Mesothelial cell of epicardium (in vitro differentiated cells): ENCODE data around the gene ALG9. TPM values are rescaled to one million over a fixed set of nuclear protein-coding genes. Genes with fewer than 3 reads are reported as not detected.
"Not testable (repeated sequence)": the region's sequence is repeated elsewhere in the genome, so short reads cannot be mapped to it uniquely, and the experiment has no call there.

Experiments used
- DNase-seq, 2 experiments: peaks; one replicate each; pipeline ENCODE4 v3.0.0; 2021; ENCODE audit warnings: low spot score in 2 of 2; ENCODE audit not compliant: unreplicated experiment in 2 of 2
- H3K27ac Mint-ChIP-seq: 2 replicates; pipeline ENCODE4 v1.8.0; 2021; ENCODE audit warnings: mixed read lengths
- H3K27me3 Mint-ChIP-seq: 2 replicates; pipeline ENCODE4 v1.8.0; 2021; ENCODE audit warnings: low read depth, mixed read lengths
- H3K36me3 Mint-ChIP-seq: 2 replicates; pipeline ENCODE4 v1.8.0; 2021; ENCODE audit warnings: mixed read lengths
- H3K4me1 Mint-ChIP-seq: 2 replicates; pipeline ENCODE4 v1.8.0; 2021; ENCODE audit warnings: mixed read lengths
- H3K4me3 Mint-ChIP-seq: 2 replicates; pipeline ENCODE4 v1.8.0; 2021; ENCODE audit warnings: mild to moderate bottlenecking, moderate library complexity, mixed read lengths
- H3K9me3 Mint-ChIP-seq: 2 replicates; pipeline ENCODE4 v1.8.0; 2021; ENCODE audit warnings: mixed read lengths
- CTCF ChIP-seq: fragments of 200-600 bp; sonication (generic); IDR thresholded peaks from one replicate; pipeline ENCODE4 v1.5.0; 2021; ENCODE audit warnings: antibody characterized with exemption; ENCODE audit not compliant: unreplicated experiment
- total RNA-seq: library from RNA; stranded (reverse); gene quantifications from 3 replicates; pipeline ENCODE4 v1.2.1, GENCODE V29; 2021

Gene ALG9
- total RNA-seq, 1 donor from 2014 or later, result 50.6 TPM

GRCh38 chr11:111785076-111785475, 86.3 kb downstream of the ALG9 start:
- Mint-ChIP-seq H3K36me3 (peaks cover 12% of the 10 kb centered on the region), H3K9me3 (no peaks in the 10 kb centered on the region), H3K4me1 (no peaks in the 10 kb centered on the region), H3K27me3 (no peaks in the 10 kb centered on the region), H3K27ac (no peak overlapping the region), H3K4me3 (no peak overlapping the region)
- no peak for TF ChIP-seq CTCF
- no peak for DNase-seq

- DNase-seq, H3K27me3 Mint-ChIP-seq, H3K4me1 Mint-ChIP-seq, H3K4me3 Mint-ChIP-seq, H3K9me3 Mint-ChIP-seq, H3K27ac Mint-ChIP-seq: not testable (repeated sequence)
- peaks cover 12% of the 10 kb centered on the region for H3K36me3 Mint-ChIP-seq
These were observed 87.1 kb downstream of the ALG9 start for GRCh38 chr11:111784311-111784710.

- peaks cover 12% of the 10 kb centered on the region for H3K36me3 Mint-ChIP-seq
- H3K27me3 Mint-ChIP-seq, result no peaks in the 10 kb centered on the region
- no peak for TF ChIP-seq CTCF
- no peak overlapping the region for H3K27ac Mint-ChIP-seq
- H3K4me3 Mint-ChIP-seq, result no peak overlapping the region
- H3K9me3 Mint-ChIP-seq, result no peaks in the 10 kb centered on the region
- peaks cover under 1% of the 10 kb centered on the region for H3K4me1 Mint-ChIP-seq
- no peak for DNase-seq
These were observed 89.2 kb downstream of the ALG9 start for GRCh38 chr11:111782109-111782741.

GRCh38 chr11:111779118-111779517, 92.3 kb downstream of the ALG9 start:
- Mint-ChIP-seq H3K36me3 (peaks cover 2% of the 10 kb centered on the region), H3K27ac (no peak overlapping the region), H3K27me3 (no peaks in the 10 kb centered on the region), H3K4me3 (no peak overlapping the region), H3K9me3 (no peaks in the 10 kb centered on the region), H3K4me1 (peaks cover 3% of the 10 kb centered on the region)
- no peak for TF ChIP-seq CTCF
- DNase-seq, result no peak

GRCh38 chr11:111778047-111778558, 93.3 kb downstream of the ALG9 start:
- no peak for DNase-seq
- Mint-ChIP-seq H3K9me3 (no peaks in the 10 kb centered on the region), H3K4me3 (no peak overlapping the region), H3K36me3 (no peaks in the 10 kb centered on the region), H3K4me1 (peaks cover 3% of the 10 kb centered on the region), H3K27ac (no peak overlapping the region), H3K27me3 (no peaks in the 10 kb centered on the region)
- no peak for TF ChIP-seq CTCF

GRCh38 chr11:111777094-111778046, 94.0 kb downstream of the ALG9 start:
- no peak for DNase-seq
- Mint-ChIP-seq H3K4me3 (no peak overlapping the region), H3K9me3 (no peaks in the 10 kb centered on the region), H3K36me3 (no peaks in the 10 kb centered on the region), H3K4me1 (peaks cover 3% of the 10 kb centered on the region), H3K27ac (peak overlapping the region; percentile 74), H3K27me3 (no peaks in the 10 kb centered on the region)
- TF ChIP-seq CTCF, result peak; percentile 60
